ENCODE results near the gene SFR1.
A peak's percentile ranks its signal among the peaks of the same experiment; 100 is the strongest.
"Not testable (repeated sequence)": the region's sequence is repeated elsewhere in the genome, so short reads cannot be mapped to it uniquely, and the experiment has no call there.

The SFR1 gene

DNA sequence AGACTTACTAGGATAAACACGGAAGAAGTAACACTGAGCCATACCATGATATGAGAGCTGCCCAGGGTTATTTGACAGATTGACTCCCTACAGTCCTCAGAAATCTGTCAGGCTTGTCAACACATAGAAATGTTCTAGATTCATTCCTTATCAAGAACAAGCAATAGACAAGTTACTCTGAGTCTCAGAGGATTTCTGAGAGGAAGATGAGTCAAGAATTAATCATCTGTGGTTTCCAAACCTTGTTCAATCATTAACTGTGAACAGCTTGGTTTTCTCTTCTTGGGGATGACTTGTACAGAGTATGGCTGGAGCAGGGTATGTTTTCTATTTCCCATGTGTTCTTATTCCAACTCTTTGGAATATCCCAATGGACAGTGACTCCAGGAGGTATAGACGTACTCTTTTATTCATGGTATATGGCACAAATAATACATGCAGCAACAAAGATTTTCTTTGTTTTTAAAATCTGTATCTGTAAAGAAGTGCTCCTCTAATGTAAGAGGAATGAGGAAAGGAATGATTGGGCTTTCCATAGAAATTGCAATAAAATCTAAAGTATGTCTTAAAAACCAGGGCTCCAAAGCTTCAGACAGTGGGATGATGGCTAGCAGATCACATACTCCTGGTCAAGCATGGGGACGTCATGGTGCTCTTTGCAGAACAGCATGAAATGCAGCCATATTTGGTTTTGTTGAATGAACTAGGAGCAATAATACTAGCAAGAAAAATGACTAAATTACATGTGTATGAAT lies 11.9 kb upstream of the SFR1 start:
- no peak for DNase-seq

- DNase-seq = no peak
These were observed 8.5 kb upstream of the SFR1 start for GRCh38 chr10:104113376-104113956.

- DNase-seq = peak; percentile 65
These were observed 4.1 kb upstream of the SFR1 start for GRCh38 chr10:104117839-104118323.

GRCh38 chr10:104119996-104120395 lies 2.0 kb upstream of the SFR1 start:
- no peak for DNase-seq

DNA sequence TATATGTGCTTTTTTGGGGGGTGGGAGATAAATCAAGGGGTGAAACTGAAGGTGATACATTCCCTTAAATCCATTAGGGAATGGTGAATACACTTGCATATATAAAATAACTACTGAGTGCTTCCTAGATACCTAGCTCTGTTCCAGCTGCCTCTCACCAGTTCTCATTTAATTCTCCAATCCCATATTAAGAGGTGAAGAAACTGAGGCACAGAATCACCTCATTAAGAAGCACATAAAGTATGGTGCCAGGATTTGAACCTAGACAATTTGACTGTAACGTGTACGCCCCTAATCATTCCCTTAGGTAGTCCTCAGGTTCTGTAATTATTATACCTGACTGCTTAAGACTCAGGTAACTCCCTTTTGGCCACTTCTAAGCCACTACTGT lies 1.5 kb upstream of the SFR1 start:
- no peak for DNase-seq

DNA sequence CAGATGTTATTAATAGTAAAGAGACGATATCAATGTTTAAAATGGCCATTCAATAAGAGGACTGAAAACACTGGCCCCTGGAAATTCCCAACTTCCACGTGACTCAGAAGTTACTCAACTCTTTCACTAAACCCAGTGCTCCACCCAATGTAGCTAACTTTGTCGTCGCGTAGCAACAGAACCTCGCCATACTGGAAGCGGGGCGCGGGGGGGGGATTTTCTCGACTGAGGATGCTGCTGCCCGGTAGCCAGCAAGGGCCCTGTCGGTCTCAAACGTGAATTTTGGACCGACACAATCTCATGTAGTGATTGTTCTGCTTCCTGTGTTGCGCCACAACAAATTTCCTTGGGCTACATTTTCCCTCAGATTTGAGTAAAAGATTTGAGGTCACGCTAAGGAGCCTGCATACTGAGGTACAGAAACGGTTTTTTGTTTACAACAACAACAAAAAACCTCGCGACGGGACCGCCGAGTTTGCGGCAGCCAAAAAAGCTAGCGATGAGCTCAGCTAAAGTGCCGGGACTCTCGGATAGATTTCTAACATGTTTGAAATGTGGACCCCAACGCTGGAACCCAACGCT lies 977 bp upstream of the SFR1 start:
- DNase-seq = peak; percentile 26

DNA sequence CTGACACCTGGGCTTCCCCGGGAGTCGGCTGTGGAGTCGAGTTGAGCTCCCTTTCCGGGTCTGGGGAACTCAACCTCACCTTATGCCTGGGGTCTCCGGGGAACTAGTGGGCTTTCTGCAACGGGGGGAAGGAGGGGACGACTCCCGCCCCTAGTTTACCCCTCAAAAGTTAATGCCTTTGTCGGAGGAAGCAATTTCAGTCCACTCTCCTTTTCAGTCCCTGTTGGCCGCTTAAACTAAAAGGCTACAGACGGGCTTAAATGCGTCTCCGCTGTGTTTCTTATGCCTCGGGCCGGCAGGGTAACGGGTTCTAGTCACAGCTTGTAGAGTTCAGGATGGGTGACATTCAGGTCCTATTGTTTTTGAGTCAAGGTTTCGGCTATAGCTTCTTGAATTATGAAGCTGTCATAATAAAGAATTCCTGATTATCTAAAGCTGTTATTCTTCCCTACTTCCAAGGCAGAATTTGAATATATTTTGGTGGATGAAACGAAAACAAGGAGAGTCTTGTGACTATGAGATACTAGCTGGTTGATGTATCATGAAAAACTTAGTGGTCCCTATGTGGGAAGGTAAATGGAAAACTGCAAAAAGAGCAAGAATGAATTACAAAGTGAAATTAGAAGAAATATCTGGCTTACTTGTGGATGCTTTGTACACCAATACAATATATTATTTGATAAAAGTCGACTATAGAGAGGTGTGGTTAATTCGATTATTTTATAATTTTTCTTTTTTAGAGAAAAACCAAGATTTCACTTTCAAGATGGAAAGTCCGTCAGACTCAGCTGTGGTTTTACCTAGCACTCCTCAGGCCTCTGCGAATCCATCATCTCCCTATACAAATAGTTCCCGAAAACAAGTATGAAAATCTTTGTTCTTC lies 495 bp downstream of the SFR1 start:
- DNase-seq = no peak

- no peak for DNase-seq
These were observed 1.4 kb downstream of the SFR1 start for GRCh38 chr10:104123397-104123796.

DNA sequence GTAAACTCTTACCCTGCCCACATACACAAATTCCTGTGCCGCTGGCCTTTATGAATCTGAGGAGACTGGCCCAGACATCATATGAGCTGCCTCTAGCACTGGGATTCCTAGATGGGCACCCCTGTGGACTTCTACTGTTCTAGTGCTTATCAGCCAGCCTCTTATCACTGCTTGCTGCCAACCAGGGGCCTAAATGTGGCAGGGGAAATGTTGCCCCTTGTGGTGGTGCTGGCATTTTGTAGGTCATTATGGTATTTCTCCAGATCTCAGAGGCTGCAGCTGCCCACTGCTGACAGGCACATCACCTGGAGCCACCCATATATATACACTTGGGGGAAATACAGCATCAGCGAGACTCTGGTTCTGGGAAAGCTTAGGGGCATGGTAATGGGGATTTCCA lies 5.4 kb downstream of the SFR1 start:
- DNase-seq = no peak

DNA sequence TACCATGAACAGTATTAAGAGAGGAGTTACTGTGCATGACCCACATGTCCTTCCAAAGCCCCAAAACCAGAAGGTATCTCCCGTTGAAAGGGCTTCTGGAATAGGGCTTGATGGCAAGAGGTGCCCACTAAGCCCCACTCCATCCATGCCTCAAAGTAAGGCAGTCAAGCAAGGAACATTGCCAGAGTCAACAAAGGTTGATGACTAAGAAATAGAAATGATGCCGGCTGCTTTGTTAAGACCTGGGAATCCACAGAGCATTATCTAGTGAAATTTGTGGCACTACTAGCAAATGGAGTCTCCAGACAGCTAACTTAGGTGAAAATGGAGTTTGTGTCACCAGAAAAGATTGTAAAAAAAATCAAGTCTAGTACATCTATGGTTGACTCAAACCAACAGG lies 6.2 kb downstream of the SFR1 start:
- DNase-seq = no peak

GRCh38 chr10:104130041-104130440 lies 8.1 kb downstream of the SFR1 start:
- DNase-seq = no peak

DNA sequence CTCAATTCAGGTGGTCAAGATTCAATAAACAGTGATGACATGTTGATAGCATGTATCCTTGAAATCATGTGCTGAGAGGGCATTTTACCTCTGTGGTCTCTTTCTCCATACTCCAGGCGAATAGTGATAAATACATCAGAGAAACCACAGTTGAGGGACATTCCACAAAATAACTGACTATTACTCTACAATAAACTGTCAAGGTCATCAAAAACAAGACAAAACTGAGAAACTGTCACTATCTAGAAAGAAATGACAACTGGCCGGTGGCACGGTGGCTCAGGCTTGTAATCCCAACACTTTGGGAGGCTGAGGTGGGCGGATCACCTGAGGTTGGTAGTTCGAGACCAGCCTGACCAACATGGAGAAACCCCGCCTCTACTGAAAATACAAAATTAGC lies 16.2 kb downstream of the SFR1 start:
- no peak for DNase-seq

DNA sequence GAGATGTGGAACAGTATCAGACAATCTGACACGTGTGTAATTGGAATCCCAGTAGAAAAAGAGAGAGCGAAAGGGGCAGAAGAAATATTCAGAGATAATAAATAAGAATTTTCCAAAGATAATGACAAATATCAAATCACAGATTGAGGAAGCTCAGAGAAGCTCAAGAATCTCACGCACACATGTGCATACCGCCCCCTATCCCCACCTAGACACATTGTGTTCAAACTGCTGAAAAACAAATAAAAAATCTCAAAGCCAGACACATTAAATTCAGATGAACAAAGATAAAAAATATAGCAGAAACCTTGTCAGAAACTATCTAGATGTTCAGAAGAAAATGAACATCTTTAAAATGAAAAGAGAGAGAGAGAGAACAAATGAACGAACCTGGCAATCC lies 17.2 kb downstream of the SFR1 start:
- DNase-seq = no peak

GRCh38 chr10:104142081-104142480 lies 20.1 kb downstream of the SFR1 start:
- no peak for DNase-seq

DNA sequence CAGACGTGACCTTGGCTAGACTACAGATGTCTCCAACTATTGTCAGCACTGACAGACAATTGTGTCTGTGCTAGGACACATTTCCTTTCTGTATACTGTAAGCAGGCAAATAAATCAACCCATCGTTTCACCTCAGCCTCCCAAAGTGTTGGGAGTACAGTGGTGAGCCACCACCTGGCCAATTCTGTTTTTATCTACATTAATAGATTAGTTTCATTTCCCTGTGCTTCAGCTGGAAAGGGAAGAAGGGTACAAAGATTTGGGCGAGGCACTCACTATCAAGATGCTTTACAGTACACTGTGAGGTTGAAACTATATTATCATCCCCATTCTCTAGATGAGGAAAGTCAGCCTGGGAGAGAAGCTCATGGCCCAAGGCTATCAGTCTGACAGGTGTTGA lies 21.9 kb downstream of the SFR1 start:
- no peak for DNase-seq

DNA sequence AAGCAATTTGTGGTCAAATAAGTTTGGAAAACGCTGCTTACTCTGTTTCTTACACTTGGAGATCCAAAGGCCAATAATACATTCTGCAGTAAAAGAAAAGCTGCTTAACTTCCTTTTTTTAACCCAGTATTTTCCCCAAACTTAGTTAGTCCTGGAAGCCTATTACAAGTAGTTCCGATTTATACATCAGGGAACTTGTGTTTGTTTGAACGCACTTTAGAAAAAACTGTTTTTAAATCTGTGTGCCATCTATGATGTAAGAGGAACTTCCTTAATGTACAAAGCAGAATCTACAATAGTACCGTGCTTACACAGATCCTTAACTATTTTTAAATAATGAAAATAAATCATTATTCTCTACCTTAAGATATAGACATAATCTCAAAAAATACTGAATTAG lies 23.0 kb downstream of the SFR1 start:
- no peak for DNase-seq

GRCh38 chr10:104146882-104147281 lies 24.9 kb downstream of the SFR1 start:
- no peak for DNase-seq

- no peak for DNase-seq
These were observed 28.2 kb downstream of the SFR1 start for GRCh38 chr10:104150139-104150538.

- no peak for DNase-seq
These were observed 29.8 kb downstream of the SFR1 start for GRCh38 chr10:104151737-104152136.

DNA sequence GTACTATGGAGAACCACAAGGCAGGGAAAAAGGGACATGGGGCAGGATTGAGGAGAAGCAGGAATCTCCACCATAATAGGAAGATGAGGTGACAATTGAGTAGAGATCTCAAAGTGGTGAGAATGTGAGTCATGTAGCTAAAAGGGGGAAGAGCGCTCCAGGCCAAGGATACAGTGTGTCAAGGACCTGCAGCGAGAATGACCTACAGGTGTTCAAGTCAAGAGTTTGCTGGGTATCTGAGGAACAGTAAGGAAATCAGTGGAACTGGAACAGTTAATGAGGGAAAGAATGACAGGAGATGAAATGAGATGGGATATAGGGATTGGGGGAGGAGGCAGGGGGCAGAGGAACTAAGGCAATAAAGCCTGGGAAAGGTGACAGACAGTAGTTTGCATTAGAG lies 33.6 kb downstream of the SFR1 start:
- no peak for DNase-seq

- no peak for DNase-seq
These were observed 48.8 kb downstream of the SFR1 start for GRCh38 chr10:104170610-104171254.

- not testable (repeated sequence) for DNase-seq
These were observed 52.2 kb downstream of the SFR1 start for GRCh38 chr10:104174136-104174535.

Measured in DMS79 (cell line).